K562 (cell line): ENCODE measurements around the gene CTSW.
A peak's percentile ranks its signal among the peaks of the same experiment; 100 is the strongest.

Experiments
- BCOR ChIP-seq: fragments of 450-650 bp; IDR thresholded peaks from 2 replicates; pipeline ENCODE4 v1.6.1; 2016
- CREB5 ChIP-seq: fragments of 250-450 bp; sonication (Bioruptor Pico); IDR thresholded peaks from 2 replicates; pipeline ENCODE4 v1.5.0; 2020; ENCODE audit warnings: mild to moderate bottlenecking
- CTCF ChIP-seq, 3 experiments: IDR thresholded peaks in 2 of 3; conservative IDR thresholded peaks in 1 of 3; 2 replicates each; pipeline ENCODE4 v1.5.1; 2011 to 2012; ENCODE audit warnings: low read length in 3 of 3, mild to moderate bottlenecking in 3 of 3, control low read depth in 2 of 3, improper control_type of control experiment in 1 of 3, inconsistent platforms in 1 of 3, low read depth in 1 of 3, mixed read lengths in 1 of 3, moderate library complexity in 1 of 3; ENCODE audit not compliant: insufficient read depth in 2 of 3
- E2F4 ChIP-seq: sonication (generic); formaldehyde crosslinking; IDR thresholded peaks from 2 replicates; pipeline ENCODE4 v1.8.0; 2022; ENCODE audit warnings: mild to moderate bottlenecking, low read depth, missing genetic modification reagents
- MCM7 ChIP-seq, 2 experiments: fragments of 450-650 bp; IDR thresholded peaks; 2 replicates each; pipeline ENCODE4 v1.6.1; 2016 to 2018
- POLR2A ChIP-seq: fragments of 450-650 bp; conservative IDR thresholded peaks from 2 replicates; pipeline ENCODE4 v1.6.1; 2016
- TAL1 ChIP-seq: fragments of 450-650 bp; IDR thresholded peaks from 2 replicates; pipeline ENCODE4 v1.6.1; 2016; ENCODE audit warnings: mild to moderate bottlenecking
- TCF7L2 ChIP-seq: fragments of 150-350 bp; IDR thresholded peaks from 2 replicates; pipeline ENCODE4 v1.6.1; 2016; ENCODE audit warnings: low read depth, mild to moderate bottlenecking, low read length, moderate library complexity
- WHSC1 ChIP-seq: IDR thresholded peaks from one replicate; pipeline ENCODE4 v1.6.1; 2012; ENCODE audit warnings: low read length, control low read depth, inconsistent platforms
- ZHX1 ChIP-seq: fragments of 150-350 bp; conservative IDR thresholded peaks from 2 replicates; pipeline ENCODE4 v1.6.1; 2014; ENCODE audit warnings: low read length
- ZNF644 ChIP-seq: fragments of 200-800 bp; sonication (Bioruptor generic); IDR thresholded peaks from 2 replicates; pipeline ENCODE4 v1.6.1; 2016; ENCODE audit warnings: low read depth, missing genetic modification characterization, missing compliant biosample characterization
- ZNF707 ChIP-seq: fragments of 250-450 bp; sonication (Bioruptor Pico); conservative IDR thresholded peaks from 2 replicates; pipeline ENCODE4 v1.8.0; 2022; ENCODE audit warnings: inconsistent platforms, mild to moderate bottlenecking, moderate library complexity

- no peak for TF ChIP-seq MCM7 (IDR thresholded peaks at IDR 0.05)
- TF ChIP-seq BCOR: no peak
- TF ChIP-seq ZHX1: no peak
- TF ChIP-seq TCF7L2: no peak
- TF ChIP-seq ZNF644 (tag): no peak
- TF ChIP-seq ZNF707 (CRISPR knock-in tag): no peak
- TF ChIP-seq POLR2A: no peak
- TF ChIP-seq WHSC1: no peak
- peak; percentile 26 to 49 (median 42); a peak in 4 of 6 replicates for TF ChIP-seq CTCF (IDR thresholded peaks at IDR 0.05 in 2 of 3, conservative IDR thresholded peaks at IDR 0.05 in 1 of 3; ENCODE audit: insufficient read depth in 2 of 3, low read depth in 1 of 3, low read length in 3 of 3)
- no peak for TF ChIP-seq E2F4
- no peak for TF ChIP-seq TAL1
- no peak for TF ChIP-seq CREB5
Measured at GRCh38 chr11:65932558-65932919, 52.9 kb downstream of the CTSW start.
